AG10803 (cell line): ENCODE data around the gene CAMK4.

Source experiments
- DNase-seq: peaks from one replicate; pipeline ENCODE4 v3.0.0; 2010; ENCODE audit warnings: low read depth
- H3K4me3 ChIP-seq: 2 replicates; pipeline ENCODE4 v1.5.1; 2011; ENCODE audit warnings: mild to moderate bottlenecking, low read length, control low read depth
- TF ChIP-seq, protein P1 (sequence below): conservative IDR thresholded peaks from 2 replicates; pipeline ENCODE4 v1.5.1; 2011; ENCODE audit warnings: mild to moderate bottlenecking, low read length, control low read depth, inconsistent platforms

The CAMK4 gene

GRCh38 chr5:111309384-111309783 lies 85.2 kb downstream of the CAMK4 start:
- H3K4me3 ChIP-seq: no peak overlapping the region
- no peak for DNase-seq
- TF ChIP-seq, protein P1, sequence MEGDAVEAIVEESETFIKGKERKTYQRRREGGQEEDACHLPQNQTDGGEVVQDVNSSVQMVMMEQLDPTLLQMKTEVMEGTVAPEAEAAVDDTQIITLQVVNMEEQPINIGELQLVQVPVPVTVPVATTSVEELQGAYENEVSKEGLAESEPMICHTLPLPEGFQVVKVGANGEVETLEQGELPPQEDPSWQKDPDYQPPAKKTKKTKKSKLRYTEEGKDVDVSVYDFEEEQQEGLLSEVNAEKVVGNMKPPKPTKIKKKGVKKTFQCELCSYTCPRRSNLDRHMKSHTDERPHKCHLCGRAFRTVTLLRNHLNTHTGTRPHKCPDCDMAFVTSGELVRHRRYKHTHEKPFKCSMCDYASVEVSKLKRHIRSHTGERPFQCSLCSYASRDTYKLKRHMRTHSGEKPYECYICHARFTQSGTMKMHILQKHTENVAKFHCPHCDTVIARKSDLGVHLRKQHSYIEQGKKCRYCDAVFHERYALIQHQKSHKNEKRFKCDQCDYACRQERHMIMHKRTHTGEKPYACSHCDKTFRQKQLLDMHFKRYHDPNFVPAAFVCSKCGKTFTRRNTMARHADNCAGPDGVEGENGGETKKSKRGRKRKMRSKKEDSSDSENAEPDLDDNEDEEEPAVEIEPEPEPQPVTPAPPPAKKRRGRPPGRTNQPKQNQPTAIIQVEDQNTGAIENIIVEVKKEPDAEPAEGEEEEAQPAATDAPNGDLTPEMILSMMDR: no peak

- H3K4me3 ChIP-seq: no peak overlapping the region
- TF ChIP-seq, protein P1: no peak
- DNase-seq: no peak
Measured at GRCh38 chr5:111310711-111311620, 86.8 kb downstream of the CAMK4 start.

DNA sequence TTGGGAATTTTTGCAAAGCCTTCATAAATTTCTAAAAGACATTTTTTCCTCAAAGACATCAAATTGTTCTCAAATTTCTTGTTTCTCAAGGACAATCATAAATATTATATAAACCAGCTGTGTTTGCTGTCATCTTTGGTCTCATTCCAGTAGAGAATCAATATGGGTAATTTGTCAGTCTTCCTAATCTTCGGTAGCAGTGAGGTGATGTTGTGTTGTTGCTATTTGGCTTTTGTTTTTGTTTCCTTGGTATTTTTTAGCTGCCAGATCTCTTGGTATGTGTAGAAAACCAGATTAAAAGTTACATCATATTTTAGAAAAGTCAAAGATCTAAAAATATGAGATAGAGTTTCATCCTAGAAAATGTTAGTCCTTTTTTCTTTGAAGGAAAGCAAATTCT lies 87.5 kb downstream of the CAMK4 start:
- peak; percentile 3 for DNase-seq
- no peak overlapping the region for H3K4me3 ChIP-seq
- TF ChIP-seq, protein P1: no peak

DNA sequence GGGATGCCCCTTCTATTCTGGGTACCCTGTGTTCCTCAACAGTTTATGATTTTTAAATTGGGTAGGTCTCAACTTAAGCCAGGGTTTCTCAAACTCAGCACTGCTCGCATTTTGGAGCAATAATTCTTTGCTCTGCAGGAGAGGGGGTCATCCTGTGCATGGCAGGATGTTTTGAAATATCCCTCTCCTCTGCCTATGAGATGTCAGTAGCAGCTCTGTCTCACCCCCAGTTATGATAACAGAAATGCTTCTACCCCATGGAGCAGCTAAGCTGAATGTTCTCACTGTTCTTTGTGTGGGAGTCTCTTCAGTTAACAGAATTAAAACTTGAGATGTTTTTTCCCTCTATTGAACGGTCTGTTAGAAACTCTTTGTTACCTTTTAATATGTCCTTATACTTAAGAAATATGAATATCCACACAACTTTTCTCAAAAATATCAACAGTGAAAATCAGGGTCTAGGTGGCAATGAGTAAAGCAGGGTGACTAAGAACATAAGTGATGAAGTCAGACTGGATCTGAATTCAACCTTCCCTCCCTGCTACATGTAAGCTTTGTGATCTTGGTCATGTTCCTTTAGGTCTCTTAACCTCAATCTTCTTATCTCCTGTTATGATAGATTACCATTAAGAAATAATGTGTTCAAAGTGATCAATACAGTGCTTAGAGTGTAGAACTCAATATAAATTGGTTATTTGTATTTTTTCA lies 89.0 kb downstream of the CAMK4 start:
- no peak overlapping the region for H3K4me3 ChIP-seq
- TF ChIP-seq, protein P1: no peak
- no peak for DNase-seq

GRCh38 chr5:111320953-111321352 lies 96.8 kb downstream of the CAMK4 start:
- no peak overlapping the region for H3K4me3 ChIP-seq
- no peak for DNase-seq
- TF ChIP-seq, protein P1: no peak

- DNase-seq: no peak
- TF ChIP-seq, protein P1: no peak
- no peak overlapping the region for H3K4me3 ChIP-seq
Measured at GRCh38 chr5:111321376-111321775, 97.2 kb downstream of the CAMK4 start.
